ENCODE results near the gene TIMM10. TPM values are rescaled to one million over a fixed set of nuclear protein-coding genes. Genes with fewer than 3 reads are reported as not detected.

TIMM10 gene
- total and polyA plus RNA-seq, 8 donors, result 1.7 to 79.6 (median 48.9) TPM

DNA sequence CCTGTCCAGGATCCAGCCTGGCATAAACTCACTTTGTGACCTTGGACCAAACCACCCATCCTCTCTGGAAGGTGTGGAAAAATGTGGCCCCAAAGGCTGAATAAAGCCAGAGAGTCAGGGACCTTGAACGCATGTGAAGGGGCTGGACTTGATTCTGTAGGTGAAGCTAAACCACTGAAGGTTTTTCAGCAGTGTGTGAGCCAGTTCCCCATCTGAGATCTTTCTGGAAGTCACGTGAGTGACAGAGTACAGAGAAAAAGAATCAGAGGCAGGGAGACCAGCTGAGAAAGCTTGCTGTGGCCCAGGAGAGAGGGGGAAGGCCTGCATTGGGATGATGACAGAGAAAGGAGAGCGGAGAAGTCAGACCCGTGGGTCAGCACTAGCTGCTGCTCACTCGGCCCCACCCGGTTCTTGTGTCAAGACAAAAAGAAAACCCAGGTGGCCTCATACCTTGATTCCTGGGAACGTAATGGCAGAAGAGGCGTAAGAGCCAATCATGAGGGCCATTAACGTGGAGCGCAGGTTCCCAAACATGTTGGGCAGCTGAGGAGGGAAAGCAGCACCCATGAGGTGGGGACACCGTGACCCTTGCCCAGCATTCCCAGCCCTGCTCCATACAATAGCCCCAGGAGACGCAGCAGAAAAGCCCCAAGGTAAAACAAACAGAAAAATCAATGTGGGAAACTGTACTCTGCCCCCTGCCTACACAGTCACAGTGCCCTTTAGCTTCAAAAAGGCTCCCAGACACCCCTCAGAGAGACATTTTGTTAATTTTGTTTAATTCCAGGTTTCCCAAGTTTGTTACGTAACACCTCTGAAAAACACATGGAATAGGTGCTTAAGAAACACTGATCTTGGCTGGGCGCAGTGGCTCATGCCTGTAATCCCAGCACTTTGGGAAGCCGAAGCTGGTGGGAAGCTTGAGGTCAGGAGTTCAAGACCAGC lies 33.0 kb downstream of the TIMM10 start:
- Histone ChIP-seq H3K27me3 (no peaks in the 10 kb centered on the region), H3K9me3 (no peaks in the 10 kb centered on the region), H3K4me1 (peaks cover 37 to 78% (median 58%) of the 10 kb centered on the region in 4 donors), H3K27ac (peak overlapping the region in 2 of 5 donors; percentile 86 to 87), H3K4me3 (no peak overlapping the region), H3K36me3 (peaks cover 3 to 46% (median 31%) of the 10 kb centered on the region in 4 donors)
- DNase-seq, result peak in 1 of 2 donors; percentile 84
- WGBS, 5 donors, result 64 to 86% (median 76%) methylated on average over 15 of the region's 15 CpGs
- intact Hi-C loops (cut with DNase I; ENCODE audit: low total_unique reads), result no loop called here
- TF ChIP-seq POLR2A (IDR thresholded peaks at IDR 0.05), result no peak
- TF ChIP-seq, protein P1, sequence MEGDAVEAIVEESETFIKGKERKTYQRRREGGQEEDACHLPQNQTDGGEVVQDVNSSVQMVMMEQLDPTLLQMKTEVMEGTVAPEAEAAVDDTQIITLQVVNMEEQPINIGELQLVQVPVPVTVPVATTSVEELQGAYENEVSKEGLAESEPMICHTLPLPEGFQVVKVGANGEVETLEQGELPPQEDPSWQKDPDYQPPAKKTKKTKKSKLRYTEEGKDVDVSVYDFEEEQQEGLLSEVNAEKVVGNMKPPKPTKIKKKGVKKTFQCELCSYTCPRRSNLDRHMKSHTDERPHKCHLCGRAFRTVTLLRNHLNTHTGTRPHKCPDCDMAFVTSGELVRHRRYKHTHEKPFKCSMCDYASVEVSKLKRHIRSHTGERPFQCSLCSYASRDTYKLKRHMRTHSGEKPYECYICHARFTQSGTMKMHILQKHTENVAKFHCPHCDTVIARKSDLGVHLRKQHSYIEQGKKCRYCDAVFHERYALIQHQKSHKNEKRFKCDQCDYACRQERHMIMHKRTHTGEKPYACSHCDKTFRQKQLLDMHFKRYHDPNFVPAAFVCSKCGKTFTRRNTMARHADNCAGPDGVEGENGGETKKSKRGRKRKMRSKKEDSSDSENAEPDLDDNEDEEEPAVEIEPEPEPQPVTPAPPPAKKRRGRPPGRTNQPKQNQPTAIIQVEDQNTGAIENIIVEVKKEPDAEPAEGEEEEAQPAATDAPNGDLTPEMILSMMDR (IDR thresholded peaks at IDR 0.05), result no peak
- no peak for TF ChIP-seq EP300 (IDR thresholded peaks at IDR 0.05)
- TF ChIP-seq POLR2AphosphoS5 (IDR thresholded peaks at IDR 0.05), result no peak

DNA sequence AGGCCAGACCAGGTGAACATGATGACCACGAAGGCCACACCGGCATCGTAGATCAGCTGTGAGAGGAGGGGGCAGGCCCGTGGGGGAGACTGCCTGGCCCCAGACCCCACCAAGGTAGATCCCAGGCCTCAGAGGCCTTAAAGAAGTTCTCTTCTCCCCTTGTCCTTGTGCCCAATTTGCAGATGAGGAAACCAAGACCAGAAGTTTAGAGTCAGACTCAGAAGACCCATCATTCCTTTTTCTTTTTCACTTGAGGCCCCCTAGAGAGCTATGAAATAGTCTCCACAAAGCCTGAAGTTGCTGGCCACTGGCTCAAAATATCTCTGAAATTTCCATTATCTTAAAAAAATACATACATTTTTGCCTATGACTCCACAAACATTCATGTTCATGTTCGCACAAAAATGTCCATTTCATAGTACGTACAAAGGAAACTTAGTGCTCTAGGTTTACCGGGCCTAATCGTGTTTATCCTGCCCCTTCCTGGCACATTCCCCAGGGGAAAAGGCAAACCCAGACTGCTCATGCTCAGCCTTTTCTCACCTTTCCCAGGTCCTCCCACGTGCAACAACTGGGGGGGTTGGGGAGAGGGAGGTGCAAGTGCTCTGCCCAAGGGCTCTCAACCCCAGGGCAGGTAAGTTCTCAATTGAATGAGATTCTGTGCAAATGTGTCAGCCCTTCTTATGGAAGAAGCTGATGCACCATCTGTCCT lies 34.3 kb downstream of the TIMM10 start:
- DNase-seq, result peak in 1 of 2 donors; percentile 51
- no peak for TF ChIP-seq POLR2AphosphoS5 (IDR thresholded peaks at IDR 0.05)
- TF ChIP-seq EP300 (IDR thresholded peaks at IDR 0.05), result no peak
- no peak for TF ChIP-seq POLR2A (IDR thresholded peaks at IDR 0.05)
- TF ChIP-seq, protein P1 (IDR thresholded peaks at IDR 0.05), result no peak
- Histone ChIP-seq H3K36me3 (peaks cover 3 to 51% (median 35%) of the 10 kb centered on the region in 4 donors), H3K4me1 (peaks cover 25 to 65% (median 49%) of the 10 kb centered on the region in 4 donors), H3K27ac (peak overlapping the region in 2 of 5 donors; percentile 6 to 10), H3K4me3 (no peak overlapping the region), H3K9me3 (no peaks in the 10 kb centered on the region), H3K27me3 (no peaks in the 10 kb centered on the region)
- 51 to 68% (median 57%) methylated on average over 9 of the region's 9 CpGs for WGBS, 5 donors
- intact Hi-C loops (cut with DNase I; ENCODE audit: low total_unique reads), result no loop called here

DNA sequence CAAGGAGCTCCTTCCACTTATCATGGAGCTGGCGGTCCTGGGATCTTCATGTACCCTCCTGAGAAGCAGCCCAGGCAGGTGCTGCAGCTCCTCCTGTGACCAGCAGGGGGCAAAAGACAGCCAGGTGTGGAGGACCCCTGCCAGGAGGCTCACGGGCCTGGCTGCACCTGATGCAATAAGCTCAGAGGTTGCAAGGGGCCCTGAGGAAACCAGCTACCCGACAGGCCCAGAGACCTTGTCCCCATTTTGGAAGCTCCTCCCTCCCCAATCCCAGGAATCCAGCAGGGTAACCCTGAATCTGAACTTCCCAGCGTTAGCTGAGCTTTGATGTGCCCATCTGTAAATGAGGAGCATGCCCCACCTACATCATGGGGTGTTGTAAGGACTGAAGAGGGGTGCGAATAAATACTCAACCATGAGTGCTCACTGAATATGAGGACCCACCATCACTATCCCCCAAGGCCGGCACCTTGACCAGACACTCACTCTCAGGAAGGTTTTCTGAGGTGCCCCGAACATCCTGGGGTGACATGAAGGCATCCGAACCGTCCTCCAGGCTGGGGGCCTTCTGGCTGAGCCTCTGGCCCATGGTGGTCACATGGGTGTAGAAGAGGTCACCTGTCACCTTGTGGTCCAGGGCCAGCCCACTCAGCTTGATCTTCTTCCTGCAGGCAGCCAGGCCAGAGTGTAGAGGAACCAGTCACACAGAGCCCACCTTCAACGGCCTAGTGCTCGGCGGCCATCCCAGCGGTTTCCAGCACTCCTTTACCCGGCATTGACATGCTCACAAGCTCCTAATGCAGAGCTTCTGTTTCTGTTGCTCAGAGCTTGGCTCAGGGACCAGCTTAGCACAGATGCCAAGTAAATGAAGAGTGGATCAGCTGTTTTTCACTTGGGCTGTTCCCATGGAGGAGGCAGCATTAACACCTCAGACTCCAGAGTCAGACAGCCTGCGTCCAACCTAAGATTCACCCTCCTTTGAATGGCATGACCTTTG lies 36.7 kb downstream of the TIMM10 start:
- Histone ChIP-seq H3K27me3 (no peaks in the 10 kb centered on the region), H3K36me3 (peaks cover 11 to 70% (median 56%) of the 10 kb centered on the region in 4 donors), H3K9me3 (no peaks in the 10 kb centered on the region), H3K4me1 (peaks cover 5 to 42% (median 25%) of the 10 kb centered on the region in 4 donors), H3K27ac (no peak overlapping the region), H3K4me3 (no peak overlapping the region)
- intact Hi-C loops (cut with DNase I; ENCODE audit: low total_unique reads), result loop anchor here (5.0 kb wide), 1 partner anchor 33 kb away; no protein-coding TSS in a partner anchor
- TF ChIP-seq, protein P1 (IDR thresholded peaks at IDR 0.05), result peak in 5 of 7 experiments; percentile 82 to 97 (median 91)
- no peak for TF ChIP-seq POLR2AphosphoS5 (IDR thresholded peaks at IDR 0.05)
- WGBS, 5 donors, result 63 to 75% (median 70%) methylated on average over 11 to 15 of the region's 15 CpGs
- peak; percentile 83 to 85 for DNase-seq

Data from stomach (tissue), 9 donors.